ENCODE results near the gene CCK. TPM values are rescaled to one million over a fixed set of nuclear protein-coding genes. Genes with fewer than 3 reads are reported as not detected.

CCK gene, protein sequence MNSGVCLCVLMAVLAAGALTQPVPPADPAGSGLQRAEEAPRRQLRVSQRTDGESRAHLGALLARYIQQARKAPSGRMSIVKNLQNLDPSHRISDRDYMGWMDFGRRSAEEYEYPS
- 15.3 and 34.1 TPM in 2 replicates for total RNA-seq

DNA sequence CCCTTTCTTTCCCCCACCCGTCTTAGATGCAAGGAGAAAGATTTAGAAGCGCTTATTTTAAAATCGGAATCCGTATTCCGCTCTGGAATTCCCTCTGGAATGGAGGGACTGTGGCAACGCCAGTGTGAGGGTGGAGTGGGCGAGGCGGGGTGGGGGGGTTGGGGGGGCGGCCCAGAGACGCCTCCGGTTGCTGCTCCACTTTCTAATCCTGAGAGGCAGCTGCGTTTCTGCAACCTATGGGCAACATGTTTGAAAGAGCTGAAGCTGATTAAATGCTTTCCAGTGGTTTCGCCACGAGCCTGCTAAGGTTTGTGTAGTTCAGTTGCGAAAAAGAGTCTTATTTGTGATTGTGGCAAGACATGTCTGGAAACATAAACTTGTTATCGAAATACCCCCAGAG lies at the start of gene CCK:
Gene CCK (minus strand): TSS at position 101 of the 400 bp plus-strand sequence. CDS start 2,555 bp downstream, outside the sequence.

Other genes with a start within 250 kb of the CCK start
- 32.6 and 41.5 TPM in 2 replicates for gene TRAK1, start 174.8 kb downstream of the CCK start, total RNA-seq
- not detected in 2 replicates for gene LYZL4, start 144.4 kb upstream of the CCK start, total RNA-seq
- 0.29 TPM in 1 of 2 replicates, not detected in the other for gene VIPR1, start 236.5 kb upstream of the CCK start, total RNA-seq